Measurements from ENCODE around the gene FERMT3.
"Not testable (repeated sequence)": the region's sequence is repeated elsewhere in the genome, so short reads cannot be mapped to it uniquely, and the experiment has no call there.

Gene FERMT3

DNA sequence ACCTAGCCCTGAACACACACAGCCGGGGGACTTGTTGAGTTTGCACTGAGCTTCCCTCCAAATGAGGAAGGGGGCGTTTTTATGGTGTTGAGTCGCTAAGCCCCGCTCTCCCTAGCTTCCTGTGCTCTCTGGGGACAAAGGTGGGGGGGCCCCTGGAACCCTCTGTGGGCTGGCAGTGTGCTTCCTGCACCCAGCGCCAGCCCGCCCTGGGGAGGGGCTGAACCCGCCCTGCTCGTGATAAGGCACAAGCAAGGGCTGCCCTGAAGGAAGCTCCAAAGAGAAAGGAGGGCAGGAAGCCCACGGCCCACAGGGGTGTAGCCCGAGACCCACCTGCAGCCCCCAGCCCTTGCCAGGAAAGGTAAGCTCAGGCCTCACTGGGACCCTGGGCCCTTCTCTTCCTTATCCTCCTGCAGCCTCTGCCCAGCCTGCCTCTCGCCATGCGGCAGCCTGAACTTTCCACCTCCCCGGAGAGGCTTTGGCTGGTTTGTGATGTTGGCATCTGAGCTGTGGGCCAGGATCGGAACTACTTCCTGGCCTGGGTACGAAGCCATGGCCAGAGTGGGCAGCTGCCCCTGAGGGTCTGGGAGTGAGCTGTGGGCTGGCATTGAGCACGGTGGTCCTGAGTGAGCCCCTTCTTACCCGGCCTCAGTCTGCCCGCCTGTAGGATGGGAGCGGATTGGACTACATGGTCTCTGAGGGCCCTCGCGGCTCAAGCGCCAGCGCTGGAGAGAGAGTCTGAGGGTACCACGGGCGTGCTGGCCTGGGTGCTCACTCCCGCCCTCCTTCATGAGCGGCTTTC is at the start of gene FERMT3:
TSS of gene FERMT3 (plus strand) at position 265 of the 799 bp plus-strand sequence. CDS start 644 bp downstream, outside the sequence.
- peak; percentile 63 to 72 for DNase-seq (ENCODE audit: low read depth in 2 of 2)

GRCh38 chr11:64157631-64158394 is 48.7 kb upstream of the FERMT3 start:
- DNase-seq (ENCODE audit: low read depth in 2 of 2) = no peak

DNA sequence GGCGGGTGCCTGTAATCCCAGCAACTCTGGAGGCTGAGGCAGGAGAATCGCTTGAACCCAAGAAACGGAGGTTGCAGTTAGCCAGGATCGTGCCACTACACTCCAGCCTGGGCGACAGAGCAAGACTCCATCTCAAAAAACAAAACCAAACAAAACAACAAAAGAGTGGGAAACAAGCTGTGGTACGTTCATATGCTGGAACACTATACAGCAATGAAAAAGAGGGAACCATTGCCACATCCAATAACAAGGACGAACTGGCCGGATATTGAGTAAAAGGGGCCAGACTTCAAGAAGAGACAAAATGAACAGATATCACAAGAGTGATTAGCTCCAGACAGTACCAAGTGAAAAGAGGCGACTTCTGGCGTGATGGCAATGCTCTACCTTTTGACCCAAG is 45.5 kb upstream of the FERMT3 start:
- DNase-seq (ENCODE audit: low read depth in 2 of 2) = no peak

- not testable (repeated sequence) for DNase-seq (ENCODE audit: low read depth in 2 of 2)
These were observed 43.8 kb upstream of the FERMT3 start for GRCh38 chr11:64162769-64163168.

- no peak for DNase-seq (ENCODE audit: low read depth in 2 of 2)
These were observed 42.6 kb upstream of the FERMT3 start for GRCh38 chr11:64163951-64164350.

DNA sequence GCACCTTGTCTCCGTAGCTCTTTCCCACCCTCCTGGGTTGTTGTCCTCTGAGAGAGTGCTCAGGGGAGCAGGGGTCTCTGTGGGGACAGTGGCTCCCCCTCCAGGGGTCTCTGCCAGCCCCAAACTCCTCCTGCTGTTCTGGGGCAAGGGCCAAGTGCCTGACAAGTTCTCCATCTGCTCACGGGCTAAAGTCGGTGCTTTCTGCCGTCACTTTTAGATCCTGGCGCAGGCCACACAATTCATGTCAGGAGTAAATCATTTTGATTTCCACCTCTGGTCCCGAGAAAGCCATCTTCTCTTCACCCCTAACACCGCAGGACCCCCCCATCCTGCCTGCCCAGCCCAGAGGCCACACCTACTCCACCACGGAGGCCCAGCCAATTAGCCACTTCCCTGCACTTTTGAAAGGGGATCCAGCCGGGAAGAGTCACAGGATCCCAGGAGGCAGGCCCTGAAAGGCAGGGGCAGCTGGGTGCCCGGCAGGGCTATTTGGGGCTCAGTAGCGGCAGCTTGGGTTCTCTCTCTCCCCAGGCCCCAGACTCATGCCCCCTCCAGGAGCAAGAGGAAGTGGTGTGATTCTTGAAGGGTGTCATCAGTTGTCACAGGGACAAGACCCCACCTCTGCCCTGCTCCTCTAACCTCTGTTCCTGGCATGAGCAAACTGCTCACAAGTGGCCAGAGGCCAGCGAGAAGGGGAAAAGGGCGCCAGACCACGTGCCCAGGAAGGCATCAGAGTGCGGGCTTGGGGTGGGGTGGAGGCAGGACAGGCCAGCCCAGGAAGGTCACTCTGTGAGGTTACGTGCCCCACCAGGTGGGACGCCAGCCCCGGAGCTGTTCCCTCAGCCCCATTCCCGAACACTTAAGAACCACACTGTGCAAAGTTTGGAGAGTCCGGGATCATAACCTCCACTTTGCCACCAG is 41.9 kb upstream of the FERMT3 start:
- no peak for DNase-seq (ENCODE audit: low read depth in 2 of 2)

DNA sequence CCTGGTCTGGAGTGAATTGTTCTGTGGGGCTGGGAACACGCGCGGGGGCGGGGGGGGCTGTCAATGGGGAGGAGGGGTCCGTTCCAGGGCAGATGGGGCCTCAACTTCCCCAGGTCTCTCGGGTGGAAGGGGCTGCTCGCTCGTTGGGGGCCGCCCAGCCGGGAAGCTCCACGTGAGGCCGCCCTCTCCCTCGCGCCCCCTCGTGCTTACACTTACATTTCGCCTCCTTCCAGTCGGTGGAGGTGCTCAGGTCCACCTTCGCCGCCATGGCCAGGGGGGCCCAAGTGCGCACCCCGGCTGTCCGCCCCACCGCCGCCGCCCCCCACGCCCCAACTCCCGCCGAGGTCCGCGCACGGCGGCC is 41.1 kb upstream of the FERMT3 start:
- DNase-seq (ENCODE audit: low read depth in 2 of 2) = no peak

DNA sequence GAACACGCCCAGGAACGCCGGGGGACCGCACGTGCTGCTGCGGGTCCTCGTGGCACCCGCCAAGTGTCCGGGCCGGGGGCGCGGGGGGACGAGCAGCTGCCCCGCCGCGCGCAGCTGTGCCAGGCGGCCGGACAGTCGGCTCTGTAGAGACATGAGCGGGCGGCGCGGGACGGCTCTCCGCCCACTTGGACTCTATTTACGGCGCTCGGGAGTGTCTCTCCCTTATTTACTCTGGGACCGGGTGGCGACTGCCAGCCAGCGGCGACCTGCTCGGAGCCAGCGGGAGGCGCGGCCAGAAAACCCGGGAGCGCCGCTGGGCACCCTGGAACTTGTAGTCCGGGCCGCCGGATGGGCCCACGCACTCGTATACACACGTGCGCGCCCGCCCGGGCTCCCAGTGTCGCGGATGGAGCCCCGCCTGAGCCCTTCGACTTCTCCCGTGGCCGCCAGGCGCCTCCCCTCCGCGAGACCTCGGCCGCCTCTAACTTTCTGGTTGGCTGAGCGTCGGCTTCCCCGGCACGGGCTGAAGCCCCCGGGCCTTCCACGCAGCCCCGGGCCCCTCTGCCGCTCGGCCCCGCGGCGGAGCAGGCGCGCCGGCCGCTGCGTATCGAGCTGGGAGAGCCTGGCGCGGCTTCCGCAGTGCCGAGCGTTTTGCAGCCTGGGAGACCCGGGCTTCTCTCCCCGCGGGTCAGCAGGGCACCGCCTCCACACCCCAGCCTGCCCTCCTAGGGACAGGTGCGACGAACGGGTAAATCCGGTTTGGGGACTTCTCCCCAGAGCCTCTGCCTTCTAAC is 40.5 kb upstream of the FERMT3 start, which contains the start of gene MACROD1:
TSS of gene MACROD1 (minus strand) at position 272 of the 794 bp plus-strand sequence. CDS start at position 153, 119 bp downstream.
- DNase-seq (ENCODE audit: low read depth in 2 of 2) = peak; percentile 78 to 83

- DNase-seq (ENCODE audit: low read depth in 2 of 2) = no peak
These were observed 36.1 kb upstream of the FERMT3 start for GRCh38 chr11:64170419-64170818.

DNA sequence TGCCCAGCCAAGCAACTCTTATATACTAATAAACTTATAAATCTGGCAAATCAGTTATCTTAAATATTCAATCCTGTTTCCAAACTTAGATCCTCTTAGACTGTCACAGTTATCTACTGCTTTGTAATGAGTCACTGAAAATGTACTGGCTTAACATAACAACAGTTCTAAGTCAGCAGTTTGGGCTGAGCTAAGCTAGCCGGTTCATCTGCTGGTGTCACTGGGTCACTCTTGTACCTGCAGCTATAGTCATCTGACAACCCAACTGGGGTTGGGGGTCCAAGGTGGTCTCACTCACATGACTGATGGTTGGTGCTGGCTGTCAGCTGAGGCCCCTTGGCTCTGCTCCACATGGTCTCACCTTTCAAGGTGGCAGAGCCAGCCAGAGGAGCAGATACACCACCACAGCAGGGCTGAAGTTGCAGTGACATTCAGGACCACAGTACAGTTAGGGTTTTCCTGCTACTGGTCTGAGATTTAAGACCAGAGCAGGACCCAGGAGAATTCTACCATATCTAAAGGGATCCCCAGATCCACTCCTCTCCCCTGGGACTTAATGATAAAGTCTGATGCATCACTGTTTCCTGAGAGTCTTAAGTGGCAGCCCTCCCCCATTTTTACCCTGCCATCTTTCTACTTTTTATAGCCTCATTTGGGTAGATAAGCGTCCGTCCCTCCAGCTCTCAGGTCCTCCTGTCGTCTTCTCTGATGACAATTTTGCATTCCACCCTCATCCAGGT is 32.7 kb upstream of the FERMT3 start:
- no peak for DNase-seq (ENCODE audit: low read depth in 2 of 2)

DNA sequence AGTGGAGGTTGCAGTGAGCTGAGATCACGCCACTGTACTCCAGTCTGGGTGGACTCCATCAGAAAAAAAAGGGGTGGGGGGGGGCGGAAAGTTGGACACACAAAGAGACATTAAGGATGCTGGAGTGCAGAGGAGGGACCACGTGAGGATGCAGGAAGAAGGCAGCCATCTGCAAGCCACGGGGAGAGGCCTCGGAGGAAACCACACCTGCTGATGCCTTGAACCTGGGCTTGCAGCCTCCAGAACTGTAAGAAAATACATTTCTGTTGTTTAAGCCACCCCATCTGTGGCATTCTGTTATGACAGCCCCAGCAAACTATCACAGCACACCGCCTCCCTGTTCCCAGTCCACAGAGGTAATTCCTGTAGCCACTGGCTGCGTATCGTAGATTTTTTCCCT is 29.8 kb upstream of the FERMT3 start:
- no peak for DNase-seq (ENCODE audit: low read depth in 2 of 2)

- DNase-seq (ENCODE audit: low read depth in 2 of 2) = no peak
These were observed 28.3 kb upstream of the FERMT3 start for GRCh38 chr11:64178203-64178602.

DNA sequence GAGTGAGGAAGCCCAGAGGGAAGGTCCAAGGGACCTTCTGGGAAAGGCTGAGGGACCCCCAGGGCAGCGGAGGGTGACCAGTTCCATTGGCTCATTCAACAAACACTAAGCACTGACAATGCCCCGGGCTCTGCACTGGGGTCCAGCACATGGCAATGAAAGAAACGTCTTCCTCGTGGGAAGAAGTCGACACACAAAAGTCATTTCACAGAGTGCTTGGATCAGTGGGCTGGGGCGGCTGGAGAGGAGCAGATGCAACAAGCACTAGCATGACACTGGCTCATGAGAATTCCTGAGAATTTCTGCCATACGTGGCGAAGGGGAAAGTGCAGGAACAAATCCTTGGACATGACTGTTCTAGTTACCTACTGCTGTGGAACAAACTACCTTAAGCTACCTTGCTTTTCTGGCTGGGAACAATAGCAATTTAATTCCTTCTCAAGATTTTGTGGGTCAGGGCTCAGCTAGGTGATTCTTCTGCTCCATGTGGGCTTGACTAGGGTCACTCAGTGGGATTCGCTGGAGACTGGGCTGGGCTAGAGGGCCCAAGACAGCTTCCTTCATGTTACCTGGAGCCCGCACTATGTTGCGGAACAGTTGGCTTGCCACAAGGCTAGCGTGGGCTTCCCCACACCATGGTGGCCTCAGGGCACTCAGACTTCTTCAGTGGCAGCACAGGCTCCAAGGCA is 27.4 kb upstream of the FERMT3 start:
- no peak for DNase-seq (ENCODE audit: low read depth in 2 of 2)

- DNase-seq (ENCODE audit: low read depth in 2 of 2) = no peak
These were observed 25.6 kb upstream of the FERMT3 start for GRCh38 chr11:64180891-64181290.

DNA sequence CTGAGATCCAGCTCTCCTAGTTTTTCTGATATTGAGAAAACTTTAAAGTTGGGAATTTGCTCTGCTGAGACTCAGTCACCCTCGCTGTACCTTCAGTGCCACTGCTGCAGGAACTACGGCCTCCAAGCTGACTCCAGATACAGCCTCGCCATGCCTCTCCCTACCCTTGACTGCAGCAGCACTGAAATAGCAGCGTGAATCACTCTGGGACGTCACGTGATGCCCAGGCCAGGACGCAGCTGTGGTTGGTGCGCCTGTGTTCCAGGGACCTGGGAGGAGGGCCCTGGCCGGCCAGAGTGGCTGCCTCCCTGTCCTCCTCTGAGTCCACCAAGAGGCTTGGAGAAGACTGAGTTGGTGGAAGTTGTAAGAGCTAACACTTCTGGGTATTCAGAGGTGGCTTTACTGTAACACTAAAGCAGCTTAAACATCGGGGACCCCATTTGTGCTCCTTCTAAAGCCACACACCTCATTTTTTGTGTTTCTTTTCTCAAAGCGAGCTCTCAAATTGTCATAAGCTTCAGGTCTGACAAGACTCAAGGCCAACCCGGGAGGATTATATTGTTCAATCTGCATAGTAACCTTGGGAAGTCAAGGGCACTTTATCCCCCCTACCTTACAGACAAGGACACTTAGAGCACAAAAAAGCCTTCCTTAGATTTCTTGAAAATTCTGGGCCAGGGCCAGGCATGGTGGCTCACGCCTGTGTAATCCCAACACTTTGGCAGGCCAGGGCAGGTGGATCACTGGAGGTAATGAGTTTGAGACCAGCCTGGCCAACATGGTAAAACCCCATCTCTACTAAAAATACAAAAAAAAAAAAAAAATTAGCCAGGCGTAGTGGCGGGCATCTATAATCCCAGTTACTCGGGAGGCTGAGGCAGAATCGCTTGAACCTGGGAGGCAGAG is 24.8 kb upstream of the FERMT3 start:
- DNase-seq (ENCODE audit: low read depth in 2 of 2) = peak in 1 of 2 donors; percentile 41

- DNase-seq (ENCODE audit: low read depth in 2 of 2) = no peak
These were observed 22.6 kb upstream of the FERMT3 start for GRCh38 chr11:64183890-64184289.

- no peak for DNase-seq (ENCODE audit: low read depth in 2 of 2)
These were observed 21.3 kb upstream of the FERMT3 start for GRCh38 chr11:64185175-64185692.

DNA sequence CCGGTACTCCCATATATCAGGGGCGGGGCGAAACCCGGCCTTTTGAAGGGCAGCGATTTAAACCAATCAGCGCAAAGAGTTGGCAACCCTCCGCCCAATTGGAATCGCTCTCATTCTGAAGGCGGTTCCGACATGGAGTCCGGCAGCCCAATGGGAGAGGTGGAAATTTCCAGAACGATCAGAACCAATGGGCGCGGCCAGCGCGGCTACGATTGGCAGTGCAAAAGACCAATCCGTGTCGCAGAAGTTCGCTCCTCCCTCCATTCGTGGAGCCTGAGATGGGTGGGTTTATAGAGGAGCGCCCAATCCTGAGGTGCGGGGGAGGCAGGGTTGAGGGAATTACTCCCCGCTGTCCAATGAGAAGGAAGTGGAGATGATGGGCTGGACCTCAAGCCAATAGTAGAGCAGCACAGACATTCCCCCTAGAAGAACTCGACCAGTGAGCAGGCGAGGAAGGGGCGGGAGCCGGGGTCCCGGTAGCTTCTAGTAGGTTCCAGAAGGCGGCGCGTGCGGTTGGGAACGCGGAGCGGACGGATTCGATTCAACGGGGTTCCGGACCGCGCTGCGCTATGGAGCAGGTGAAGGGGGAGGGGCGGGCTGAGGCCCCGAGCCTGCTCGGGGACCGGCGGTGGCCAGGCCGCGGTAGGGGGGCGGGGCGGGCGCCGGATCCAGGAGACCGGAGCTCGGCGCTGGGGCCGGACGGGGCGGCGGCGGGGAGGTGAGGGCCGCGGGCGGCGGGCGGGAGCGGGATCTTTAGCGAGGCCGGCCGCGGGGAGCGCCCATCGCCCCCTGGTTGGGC is 20.6 kb upstream of the FERMT3 start, which contains the start of gene STIP1:
TSS of gene STIP1 (plus strand) at position 479 of the 799 bp plus-strand sequence. CDS start at position 570, 91 bp downstream.
- DNase-seq (ENCODE audit: low read depth in 2 of 2) = peak; percentile 96 to 97

Measured in stimulated activated CD4-positive, alpha-beta T cell treated with anti-CD3 and anti-CD28 coated beads, Interleukin-4, amount 100 ng/mL, for 48 hours (primary cell).